ENCODE measurements around the gene PROM2.

Gene PROM2

DNA sequence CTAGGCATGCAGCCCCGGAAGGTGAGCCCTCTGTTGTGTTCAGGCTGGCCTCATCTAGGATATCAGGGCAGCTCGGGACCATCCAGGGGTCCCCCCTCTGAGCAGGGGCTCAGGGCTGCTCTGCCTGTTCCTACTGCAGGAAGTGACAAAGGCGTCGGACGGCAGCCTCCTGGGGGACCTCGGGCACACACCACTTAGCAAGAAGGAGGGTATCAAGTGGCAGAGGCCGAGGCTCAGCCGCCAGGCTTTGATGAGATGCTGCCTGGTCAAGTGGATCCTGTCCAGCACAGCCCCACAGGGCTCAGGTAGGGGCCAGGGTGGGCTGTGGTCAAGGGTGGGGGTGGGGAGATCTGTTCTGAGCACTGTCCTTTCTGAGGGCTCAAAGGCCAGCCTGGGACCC is 36.0 kb downstream of the PROM2 start:
- TF ChIP-seq, protein P1, sequence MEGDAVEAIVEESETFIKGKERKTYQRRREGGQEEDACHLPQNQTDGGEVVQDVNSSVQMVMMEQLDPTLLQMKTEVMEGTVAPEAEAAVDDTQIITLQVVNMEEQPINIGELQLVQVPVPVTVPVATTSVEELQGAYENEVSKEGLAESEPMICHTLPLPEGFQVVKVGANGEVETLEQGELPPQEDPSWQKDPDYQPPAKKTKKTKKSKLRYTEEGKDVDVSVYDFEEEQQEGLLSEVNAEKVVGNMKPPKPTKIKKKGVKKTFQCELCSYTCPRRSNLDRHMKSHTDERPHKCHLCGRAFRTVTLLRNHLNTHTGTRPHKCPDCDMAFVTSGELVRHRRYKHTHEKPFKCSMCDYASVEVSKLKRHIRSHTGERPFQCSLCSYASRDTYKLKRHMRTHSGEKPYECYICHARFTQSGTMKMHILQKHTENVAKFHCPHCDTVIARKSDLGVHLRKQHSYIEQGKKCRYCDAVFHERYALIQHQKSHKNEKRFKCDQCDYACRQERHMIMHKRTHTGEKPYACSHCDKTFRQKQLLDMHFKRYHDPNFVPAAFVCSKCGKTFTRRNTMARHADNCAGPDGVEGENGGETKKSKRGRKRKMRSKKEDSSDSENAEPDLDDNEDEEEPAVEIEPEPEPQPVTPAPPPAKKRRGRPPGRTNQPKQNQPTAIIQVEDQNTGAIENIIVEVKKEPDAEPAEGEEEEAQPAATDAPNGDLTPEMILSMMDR (IDR thresholded peaks at IDR 0.05; ENCODE audit: insufficient read depth, low read length, poor library complexity, severe bottlenecking) = no peak
- no peak for DNase-seq (ENCODE audit: extremely low read depth, insufficient read length)
- Histone ChIP-seq H3K27me3 (replicated peaks; ENCODE audit: control insufficient read depth, insufficient read depth, low read length) (no peaks in the 10 kb centered on the region; the same call in none of the 2 replicates), H3K4me3 (replicated peaks; ENCODE audit: low read depth, low read length) (no peak overlapping the region), H3K36me3 (ENCODE audit: control insufficient read depth, insufficient read depth, low read length) (no peaks in the 10 kb centered on the region)

DNA sequence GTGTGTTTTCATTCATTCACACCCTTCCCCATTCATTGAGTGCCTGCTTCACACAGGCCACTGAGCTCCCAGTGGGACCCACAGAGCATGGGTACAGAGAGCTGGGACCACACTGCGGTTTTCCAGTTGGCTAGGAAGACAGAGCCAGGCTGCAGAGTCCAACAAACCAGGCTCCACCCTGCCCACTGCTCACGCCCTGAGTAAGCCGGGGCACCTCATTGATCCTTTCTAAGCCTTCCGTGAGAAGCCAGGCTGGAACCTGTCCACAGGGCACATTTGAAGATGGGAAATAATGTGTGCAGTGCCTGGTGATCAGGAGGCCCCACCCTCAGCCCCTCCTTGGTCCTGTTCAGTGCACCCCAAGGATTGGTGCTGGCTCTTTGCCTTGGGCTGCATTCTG is 36.4 kb downstream of the PROM2 start:
- H3K27me3 ChIP-seq (replicated peaks; ENCODE audit: control insufficient read depth, insufficient read depth, low read length) = no peaks in the 10 kb centered on the region; the same call in none of the 2 replicates
- H3K4me3 ChIP-seq (replicated peaks; ENCODE audit: low read depth, low read length) = no peak overlapping the region
- DNase-seq (ENCODE audit: extremely low read depth, insufficient read length) = no peak
- TF ChIP-seq, protein P1 (IDR thresholded peaks at IDR 0.05; ENCODE audit: insufficient read depth, low read length, poor library complexity, severe bottlenecking) = no peak
- no peaks in the 10 kb centered on the region for H3K36me3 ChIP-seq (ENCODE audit: control insufficient read depth, insufficient read depth, low read length)

DNA sequence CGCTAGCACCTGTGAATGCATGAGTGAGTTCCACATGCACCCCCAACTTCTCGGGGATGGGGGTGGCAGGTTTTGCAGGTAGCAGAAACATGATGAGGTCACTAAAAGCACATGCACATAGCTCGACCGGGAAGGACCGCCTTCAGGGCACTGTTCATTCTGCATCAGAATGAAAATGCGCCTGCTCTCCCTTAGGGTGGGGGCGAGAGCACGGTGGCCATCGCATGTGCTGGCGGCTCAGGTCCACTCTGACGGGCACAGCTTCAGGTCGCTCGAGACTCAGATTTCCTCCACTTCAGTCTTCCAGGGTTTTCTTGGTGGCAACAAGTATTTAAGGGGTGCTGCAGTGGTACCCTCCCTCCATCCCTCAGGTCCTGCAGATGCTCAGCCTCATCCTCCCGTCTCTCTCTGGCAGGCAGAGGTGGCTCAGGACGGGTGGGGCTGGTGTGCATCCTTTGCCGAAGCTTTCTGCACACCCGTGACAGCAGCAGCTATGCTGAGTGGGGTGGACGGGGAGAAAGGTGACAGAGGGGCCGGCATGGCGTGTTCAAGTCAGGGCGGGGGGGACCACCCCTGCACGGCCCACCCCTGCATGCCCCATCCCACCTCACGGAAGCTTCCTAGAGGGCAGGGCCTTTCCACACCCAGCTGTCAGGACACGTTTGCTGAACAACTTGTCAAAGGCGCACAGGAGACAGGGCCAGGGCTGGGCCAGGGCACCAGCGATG is 37.7 kb downstream of the PROM2 start:
- H3K27me3 ChIP-seq (replicated peaks; ENCODE audit: control insufficient read depth, insufficient read depth, low read length) = no peaks in the 10 kb centered on the region; the same call in none of the 2 replicates
- TF ChIP-seq, protein P1 (IDR thresholded peaks at IDR 0.05; ENCODE audit: insufficient read depth, low read length, poor library complexity, severe bottlenecking) = no peak
- no peak overlapping the region for H3K4me3 ChIP-seq (replicated peaks; ENCODE audit: low read depth, low read length)
- no peaks in the 10 kb centered on the region for H3K36me3 ChIP-seq (ENCODE audit: control insufficient read depth, insufficient read depth, low read length)
- no peak for DNase-seq (ENCODE audit: extremely low read depth, insufficient read length)

DNA sequence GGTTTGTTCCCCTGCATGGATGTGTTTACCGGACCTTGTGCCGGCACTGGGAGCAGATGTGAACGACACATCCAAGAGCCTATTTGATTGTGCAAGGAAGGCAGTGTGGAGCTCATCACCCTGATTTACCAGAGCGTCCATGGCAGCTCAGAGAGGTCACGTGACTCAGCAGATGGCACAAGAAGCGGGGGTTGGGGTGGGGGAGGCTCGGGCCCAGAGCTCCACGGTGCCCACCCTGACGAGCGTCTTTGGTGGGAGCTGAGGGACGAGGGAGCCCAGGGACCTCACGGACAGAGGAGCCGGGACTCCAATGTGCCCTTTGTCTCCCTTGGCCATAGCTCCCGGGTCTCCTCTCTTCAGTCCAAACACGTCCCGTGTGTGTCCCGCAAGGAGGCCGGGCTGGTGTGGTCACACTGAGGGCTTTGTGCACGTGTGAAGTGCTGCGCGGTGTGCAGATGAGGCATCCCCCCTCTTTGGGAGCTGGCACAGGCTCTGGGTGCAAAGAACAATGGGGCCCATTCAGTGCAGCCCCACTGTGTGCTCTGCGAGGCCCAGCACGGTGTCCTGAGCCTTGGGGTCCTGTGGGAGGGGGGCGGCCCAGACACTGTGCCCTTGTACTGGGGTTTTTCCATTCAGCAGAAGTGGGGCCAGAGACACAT is 38.4 kb downstream of the PROM2 start:
- no peak for DNase-seq (ENCODE audit: extremely low read depth, insufficient read length)
- TF ChIP-seq, protein P1 (IDR thresholded peaks at IDR 0.05; ENCODE audit: insufficient read depth, low read length, poor library complexity, severe bottlenecking) = no peak
- H3K4me3 ChIP-seq (replicated peaks; ENCODE audit: low read depth, low read length) = no peak overlapping the region
- no peaks in the 10 kb centered on the region for H3K36me3 ChIP-seq (ENCODE audit: control insufficient read depth, insufficient read depth, low read length)
- no peaks in the 10 kb centered on the region; the same call in none of the 2 replicates for H3K27me3 ChIP-seq (replicated peaks; ENCODE audit: control insufficient read depth, insufficient read depth, low read length)

DNA sequence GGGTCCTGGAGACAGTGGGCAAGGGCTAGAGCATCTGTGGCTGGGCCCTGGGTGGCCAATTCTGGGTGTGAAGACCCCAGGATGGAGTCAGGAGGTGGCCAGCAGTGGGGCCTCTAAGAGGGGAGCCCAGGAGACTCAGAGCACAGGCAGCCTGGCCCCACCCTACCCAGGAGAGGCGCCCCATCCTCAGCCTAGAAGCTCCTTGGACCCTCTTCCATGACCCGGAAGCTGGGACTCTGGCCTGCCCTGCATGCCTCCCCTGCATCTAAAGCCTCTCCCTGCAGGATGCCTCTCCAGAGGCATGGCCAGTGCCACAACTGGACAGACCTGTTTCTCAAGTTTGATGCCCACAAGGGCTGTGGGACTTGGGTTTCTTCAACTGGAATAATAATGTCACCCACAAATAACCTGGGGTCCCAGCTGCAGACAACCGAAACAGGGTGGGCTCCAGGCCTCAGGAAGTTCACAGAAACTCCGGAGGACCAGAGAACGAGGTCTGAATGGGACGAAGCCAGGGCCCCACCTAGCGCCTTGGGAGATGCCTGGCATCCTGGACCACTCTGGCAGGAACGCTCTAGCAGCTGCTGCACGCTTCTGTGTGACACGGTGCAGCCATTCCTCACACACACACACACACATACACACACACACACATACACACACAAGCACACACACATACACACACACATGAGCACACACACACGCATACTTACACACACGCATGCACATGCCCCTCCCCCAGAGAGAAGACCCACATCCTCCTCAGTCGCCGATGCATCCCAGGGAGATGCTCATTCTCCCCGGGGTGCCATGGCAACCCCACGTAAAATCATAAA is 39.3 kb downstream of the PROM2 start:
- TF ChIP-seq, protein P1 (IDR thresholded peaks at IDR 0.05; ENCODE audit: insufficient read depth, low read length, poor library complexity, severe bottlenecking) = no peak
- Histone ChIP-seq H3K4me3 (replicated peaks; ENCODE audit: low read depth, low read length) (no peak overlapping the region), H3K27me3 (replicated peaks; ENCODE audit: control insufficient read depth, insufficient read depth, low read length) (no peaks in the 10 kb centered on the region; the same call in none of the 2 replicates), H3K36me3 (ENCODE audit: control insufficient read depth, insufficient read depth, low read length) (no peaks in the 10 kb centered on the region)
- DNase-seq (ENCODE audit: extremely low read depth, insufficient read length) = no peak
